HepG2 (cell line): Measurements from ENCODE around the gene TSPAN9. TPM values are rescaled to one million over a fixed set of nuclear protein-coding genes. Genes with fewer than 3 reads are reported as not detected.

Experiments
- ATAC-seq: fragments of 200-7000 bp; cut with Tn5 transposase; 3 replicates; pipeline ENCODE4 v1.9.1; 2020; ENCODE audit warnings: mild to moderate bottlenecking, moderate library complexity
- BruUV-seq: library from RNA; stranded (reverse); fragments of 400-500 nt; replicated peaks from 2 replicates; lab custom pipeline; 2021; lab: Mats Ljungman, UMichigan
- CTCF ChIA-PET: fragments of 300-600 bp; formaldehyde crosslinking; extraction: SDS; loops from one replicate; lab custom pipeline; 2021; ENCODE audit warnings: low total read pairs, inconsistent platforms, low intra/inter-chr PET ratio; lab: Yijun Ruan, JAX
- POLR2A ChIA-PET: fragments of 350-600 bp; sonication (Branson Sonifier 250); formaldehyde crosslinking; loops from one replicate; lab custom pipeline; 2020; ENCODE audit warnings: antibody characterized with exemption, inconsistent platforms; lab: Yijun Ruan, JAX
- DNase-seq: peaks from one replicate; pipeline ENCODE4 v3.0.0-alpha.2; 2015; ENCODE audit warnings: low spot score
- FAIRE-seq: peaks from 3 replicates; lab custom pipeline; 2011; peaks lifted over from hg19 to GRCh38; lab: Jason Lieb, UNC
- H2AFZ ChIP-seq: one replicate; pipeline ENCODE4 v1.6.1; 2011; ENCODE audit warnings: low read length, inconsistent platforms
- H3K27ac ChIP-seq: fragments of 300-600 bp; 3 replicates; pipeline ENCODE4 v1.8.0; 2011; ENCODE audit warnings: mixed run types, mild to moderate bottlenecking, mixed read lengths, low read length, inconsistent platforms; ENCODE audit not compliant: insufficient read depth; ENCODE audit errors: extremely low read length
- H3K27me3 ChIP-seq, 2 experiments: fragments of 200-600 bp in 1 of 2; 2 replicates in 1 of 2; 3 replicates in 1 of 2; pipeline versions ENCODE4 v1.6.0 to v1.8.0; 2011; ENCODE audit warnings: low read length in 2 of 2, mild to moderate bottlenecking in 2 of 2, moderate library complexity in 2 of 2, inconsistent platforms in 1 of 2; ENCODE audit not compliant: insufficient read depth in 2 of 2, control insufficient read depth in 1 of 2
- H3K36me3 ChIP-seq, 2 experiments: fragments of 200-600 bp in 1 of 2; replicated peaks in 1 of 2; 2 replicates in 1 of 2; 3 replicates in 1 of 2; pipeline versions ENCODE4 v1.5.1 to v1.8.0; 2011; ENCODE audit warnings: low read length in 2 of 2, inconsistent platforms in 1 of 2; ENCODE audit not compliant: insufficient read depth in 2 of 2, control insufficient read depth in 1 of 2
- H3K4me1 ChIP-seq: 2 replicates; pipeline ENCODE4 v1.5.1; 2012; ENCODE audit warnings: low read length, inconsistent platforms; ENCODE audit not compliant: insufficient read depth
- H3K4me2 ChIP-seq: 2 replicates; pipeline ENCODE4 v1.6.0; 2011; ENCODE audit warnings: low read depth, low read length, inconsistent platforms
- H3K4me3 ChIP-seq, 3 experiments: fragments of 200-600 bp in 1 of 3; sonication (generic), shearing (Covaris generic) in 1 of 3; replicated peaks in 1 of 3; 2 replicates each; pipeline ENCODE4 v1.5.1; 2011 to 2016; ENCODE audit warnings: low read length in 3 of 3, inconsistent platforms in 2 of 3, low read depth in 2 of 3, mild to moderate bottlenecking in 2 of 3, control low read depth in 1 of 3, mixed read lengths in 1 of 3; ENCODE audit not compliant: insufficient read depth in 1 of 3
- H3K79me2 ChIP-seq: one replicate; pipeline ENCODE4 v1.6.1; 2011; ENCODE audit warnings: low read length, inconsistent platforms; ENCODE audit not compliant: insufficient read depth
- H3K9ac ChIP-seq: 2 replicates; pipeline ENCODE4 v1.6.0; 2011; ENCODE audit warnings: mild to moderate bottlenecking, low read depth, low read length, inconsistent platforms; ENCODE audit not compliant: insufficient read depth
- H3K9me3 ChIP-seq: 2 replicates; pipeline ENCODE4 v1.5.1; 2012; ENCODE audit warnings: mild to moderate bottlenecking, low read length
- H4K20me1 ChIP-seq: 2 replicates; pipeline ENCODE4 v1.6.0; 2011; ENCODE audit warnings: inconsistent platforms, mild to moderate bottlenecking, low read length, moderate library complexity; ENCODE audit not compliant: insufficient read depth
- CTCF ChIP-seq: sonication (generic); formaldehyde crosslinking; IDR thresholded peaks from 2 replicates; pipeline ENCODE4 v1.5.0; 2020; ENCODE audit warnings: mild to moderate bottlenecking, missing genetic modification reagents, moderate library complexity
- MNT ChIP-seq: fragments of 450-650 bp; IDR thresholded peaks from 2 replicates; pipeline ENCODE4 v1.6.1; 2016
- NCOA2 ChIP-seq: sonication (generic); formaldehyde crosslinking; IDR thresholded peaks from 2 replicates; pipeline ENCODE4 v1.8.0; 2022; ENCODE audit warnings: inconsistent platforms
- RAD21 ChIP-seq: fragments of 450-650 bp; formaldehyde crosslinking; IDR thresholded peaks from 2 replicates; pipeline ENCODE4 v1.5.0; 2020; ENCODE audit warnings: mild to moderate bottlenecking
- SMC3 ChIP-seq: IDR thresholded peaks from 2 replicates; pipeline ENCODE4 v1.6.1; 2011; ENCODE audit warnings: low read length, improper control_type of control experiment
- SRSF4 ChIP-seq: fragments of 200-400 bp; formaldehyde crosslinking; IDR thresholded peaks from one replicate; pipeline ENCODE4 v1.6.1; 2018; ENCODE audit warnings: mild to moderate bottlenecking, low read depth, low read length, moderate library complexity; ENCODE audit not compliant: poor library complexity, severe bottlenecking
- STAG1 ChIP-seq: sonication (generic); formaldehyde crosslinking; IDR thresholded peaks from 2 replicates; pipeline ENCODE4 v1.4.0; 2020; ENCODE audit warnings: missing genetic modification reagents
- ZSCAN25 ChIP-seq: sonication (generic); formaldehyde crosslinking; IDR thresholded peaks from 2 replicates; pipeline ENCODE4 v1.8.0; 2022; ENCODE audit warnings: mild to moderate bottlenecking, missing genetic modification reagents
- WGBS: methylation state at CpG from one replicate; pipeline ENCODE4 v1.1.6; 2017; ENCODE audit warnings: low lambda C conversion rate; 5-methylcytosine and 5-hydroxymethylcytosine counted together
- in situ Hi-C: cut with HindIII; loops from 2 replicates; pipeline ENCODE4 v1.10.0; 2017; ENCODE audit warnings: low pct_unique_long_range_greater_than_20kb; ENCODE audit not compliant: extremely low pct_ligation_motif_present
- intact Hi-C: fragments of 100-400 bp; cut with micrococcal nuclease; formaldehyde crosslinking; loops from one replicate; pipeline ENCODE4 v1.10.0; 2022; ENCODE audit not compliant: unreplicated experiment
- polyA plus RNA-seq, 8 experiments: library from polyadenylated mRNA; depleted of rRNA in 3 of 8; stranded (reverse) in 7 of 8; unstranded in 1 of 8; fragments of >200 nt; fragmentation: Illumina TruSeq in 4 of 8; extraction: Trizol in 4 of 8; gene quantifications; 2 replicates each; pipeline versions ENCODE4 v1.2.1 to v1.2.3, GENCODE V29; 2011 to 2016; ENCODE audit warnings: low read depth in 4 of 8, missing spikeins in 1 of 8, mixed read lengths in 1 of 8; ENCODE audit not compliant: insufficient read depth in 1 of 8
- total RNA-seq, 5 experiments: library from RNA; depleted of rRNA; stranded (reverse); fragments of >200 nt; fragmentation: Illumina TruSeq; extraction: Trizol; gene quantifications; 2 replicates each; pipeline ENCODE4 v1.2.3, GENCODE V29; 2016; ENCODE audit warnings: low read depth in 1 of 5

TSPAN9 gene
- total and polyA plus RNA-seq, 2 of the 13 experiments (the other 11 are each of a cell fraction or from before 2014, with no cell fraction given), result 18.1 to 42.3 TPM

GRCh38 chr12:3319723-3320492, 242.7 kb downstream of the TSPAN9 start:
- no peak overlapping the region for H3K9ac ChIP-seq
- H3K27ac ChIP-seq, result no peak overlapping the region
- ATAC-seq, result peak; percentile 96
- no peak for FAIRE-seq
- DNase-seq, result peak; percentile 23
- POLR2A ChIA-PET, result no interaction called here
- no peak overlapping the region for H2AFZ ChIP-seq
- H3K9me3 ChIP-seq, result no peaks in the 10 kb centered on the region
- in situ Hi-C loops (loop anchor here (10.0 kb wide), 1 partner anchor 325 kb away; no protein-coding TSS in a partner anchor), intact Hi-C loops (no loop called here)
- no TSS peak for BruUV-seq
- no peaks in the 10 kb centered on the region for H3K4me1 ChIP-seq
- CTCF ChIA-PET, result no interaction called here
- H3K4me3 ChIP-seq, result no peak overlapping the region
- H3K27me3 ChIP-seq, result peaks cover 7 to 66% of the 10 kb centered on the region in 2 experiments
- H3K36me3 ChIP-seq, result no peaks in the 10 kb centered on the region
- H3K4me2 ChIP-seq, result no peak overlapping the region
- no peak for TF ChIP-seq NCOA2 (CRISPR knock-in tag)
- 0 out of 2 replicates have a peak, but pooled peaks have one; percentile 4 for TF ChIP-seq MNT
- TF ChIP-seq ZSCAN25 (CRISPR knock-in tag), result 0 out of 2 replicates have a peak, but pooled peaks have one; percentile 51
- TF ChIP-seq RAD21 (CRISPR knock-in tag), result peak; percentile 53; the same call in 1 of the 2 replicates
- TF ChIP-seq STAG1, result peak; percentile 70
- TF ChIP-seq SMC3, result peak; percentile 35; the same call in 1 of the 2 replicates
- TF ChIP-seq SRSF4, result no peak
- peak; percentile 71 for TF ChIP-seq CTCF (CRISPR knock-in tag)
- peaks cover 3% of the 10 kb centered on the region; the same call in 1 of the 2 replicates for H4K20me1 ChIP-seq
- no peaks in the 10 kb centered on the region for H3K79me2 ChIP-seq
- 34% methylated on average over 5 of the region's 17 CpGs for WGBS
